Transverse colon (tissue), 4 donors: ENCODE measurements around the gene PAK2. TPM values are rescaled to one million over a fixed set of nuclear protein-coding genes. Genes with fewer than 3 reads are reported as not detected.
"Not testable (repeated sequence)": the region's sequence is repeated elsewhere in the genome, so short reads cannot be mapped to it uniquely, and the experiment has no call there.

Experiments used
- DNase-seq: peaks from one replicate; pipeline ENCODE4 v3.0.0-alpha.2; 2019
- H3K27ac ChIP-seq, 4 donors: fragments of 200-600 bp; sonication (generic); 2 replicates each; pipeline ENCODE4 v1.5.1; 2016 to 2018; ENCODE audit warnings: inconsistent platforms in 4 of 4
- H3K27me3 ChIP-seq: fragments of 200-600 bp; sonication (generic); 2 replicates; pipeline ENCODE4 v1.5.1; 2017; ENCODE audit warnings: inconsistent platforms
- H3K36me3 ChIP-seq, 4 donors: fragments of 200-600 bp; sonication (generic); 2 replicates each; pipeline ENCODE4 v1.5.1; 2017 to 2019; ENCODE audit warnings: inconsistent platforms in 4 of 4
- H3K4me1 ChIP-seq, 4 donors: fragments of 200-600 bp; sonication (generic); 2 replicates each; pipeline ENCODE4 v1.5.1; 2017 to 2020; ENCODE audit warnings: inconsistent platforms in 4 of 4
- H3K4me3 ChIP-seq, 4 donors: fragments of 200-600 bp; sonication (generic); 1 replicate in 1 of 4; 2 replicates in 3 of 4; pipeline versions ENCODE4 v1.5.1 to v1.6.1; 2017 to 2019; ENCODE audit warnings: inconsistent platforms in 4 of 4
- H3K9me3 ChIP-seq, 2 donors: fragments of 200-600 bp; sonication (generic); 2 replicates each; pipeline ENCODE4 v1.5.1; 2017 to 2019; ENCODE audit warnings: inconsistent platforms in 2 of 2
- CTCF ChIP-seq, 5 experiments: fragments of 200-600 bp in 3 of 5; fragments of 450-650 bp in 2 of 5; sonication (generic) in 3 of 5; IDR thresholded peaks; 1 replicate in 2 of 5; 2 replicates in 3 of 5; pipeline ENCODE4 v1.5.1; 2016 to 2017; ENCODE audit warnings: antibody characterized with exemption in 5 of 5, inconsistent platforms in 3 of 5, mild to moderate bottlenecking in 2 of 5, moderate library complexity in 1 of 5
- EP300 ChIP-seq: sonication (generic); formaldehyde crosslinking; IDR thresholded peaks from one replicate; pipeline ENCODE4 v1.6.1; 2017; ENCODE audit warnings: antibody characterized with exemption, low read depth
- POLR2A ChIP-seq: fragments of 450-650 bp; IDR thresholded peaks from one replicate; pipeline ENCODE4 v1.6.1; 2016; ENCODE audit warnings: antibody characterized with exemption, mild to moderate bottlenecking, moderate library complexity
- POLR2AphosphoS5 ChIP-seq, 3 donors: sonication (generic); formaldehyde crosslinking; IDR thresholded peaks; one replicate each; pipeline ENCODE4 v1.6.1; 2016; ENCODE audit warnings: antibody characterized with exemption in 3 of 3
- WGBS, 2 donors: methylation state at CpG; one replicate each; pipeline ENCODE4 v1.1.5; 2018; ENCODE audit warnings: low coverage in 1 of 2; 5-methylcytosine and 5-hydroxymethylcytosine counted together
- in situ Hi-C, 4 donors: fragments of 200-750 bp; cut with MboI; loops; one replicate each; pipeline versions ENCODE4 v1.15.0 to v1.15.1; 2017; ENCODE audit warnings: low sequenced_read_pairs in 3 of 4, low pct_ligation_motif_present in 1 of 4, low pct_unique_long_range_greater_than_20kb in 1 of 4
- intact Hi-C: fragments of 100-400 bp; cut with DNase I; formaldehyde crosslinking; loops from one replicate; pipeline ENCODE4 v1.15.1; 2023; ENCODE audit warnings: low total_unique reads
- total RNA-seq, 4 donors: library from RNA; depleted of rRNA; stranded (reverse); fragments of >200 nt; gene quantifications; one replicate each; pipeline ENCODE4 v1.1.0, GENCODE V29; 2016

The PAK2 gene
- total RNA-seq, 4 donors from 2014 or later: 16.3 to 54.5 (median 36.7) TPM

GRCh38 chr3:196842567-196843434 lies 103.1 kb downstream of the PAK2 start:
- Histone ChIP-seq H3K4me3 (no peak overlapping the region), H3K4me1 (no peaks in the 10 kb centered on the region), H3K36me3 (no peaks in the 10 kb centered on the region), H3K27ac (no peak overlapping the region), H3K9me3 (no peaks in the 10 kb centered on the region), H3K27me3 (no peaks in the 10 kb centered on the region)
- WGBS, 2 donors: 67 to 77% methylated on average over 9 to 17 of the region's 17 CpGs
- no peak for DNase-seq
- in situ Hi-C loops (loop anchor here in 1 of 4 donors (25.0 kb wide), 1 partner anchor 120 kb away; the partner anchor contains the start of gene PIGZ), intact Hi-C loops (no loop called here)
- TF ChIP-seq POLR2A (no peak), CTCF (IDR thresholded peaks at IDR 0.05) (no peak), EP300 (no peak), POLR2AphosphoS5 (IDR thresholded peaks at IDR 0.05) (no peak)

GRCh38 chr3:196843435-196844110 lies 103.9 kb downstream of the PAK2 start:
- in situ Hi-C loops: loop anchor here in 1 of 4 donors (25.0 kb wide), 1 partner anchor 119 kb away; the partner anchor contains the start of gene PIGZ
- intact Hi-C loops: loop anchor here (2.0 kb wide), 1 partner anchor 125 kb away; the partner anchor contains the start of gene PIGZ

GRCh38 chr3:196844235-196845219 lies 104.9 kb downstream of the PAK2 start:
- intact Hi-C loops: loop anchor here (2.0 kb wide), 1 partner anchor 124 kb away; the partner anchor contains the start of gene PIGZ
- DNase-seq, H3K4me3 ChIP-seq, H3K36me3 ChIP-seq, H3K4me1 ChIP-seq, H3K27me3 ChIP-seq, H3K27ac ChIP-seq, H3K9me3 ChIP-seq: not testable (repeated sequence)
- 90 to 98% methylated on average over 11 to 20 of the region's 22 CpGs for WGBS, 2 donors
- in situ Hi-C loops: loop anchor here in 1 of 4 donors (25.0 kb wide), 1 partner anchor 118 kb away; the partner anchor contains the start of gene PIGZ

More at GRCh38 chr3:196843435-196844110, 103.9 kb downstream of the PAK2 start:
- Histone ChIP-seq H3K4me3 (no peak overlapping the region), H3K27me3 (no peaks in the 10 kb centered on the region), H3K27ac (no peak overlapping the region), H3K4me1 (no peaks in the 10 kb centered on the region), H3K9me3 (no peaks in the 10 kb centered on the region), H3K36me3 (no peaks in the 10 kb centered on the region)
- WGBS, 2 donors: 83 to 84% methylated on average over 6 to 9 of the region's 9 CpGs
- no peak for TF ChIP-seq POLR2A
- no peak for TF ChIP-seq POLR2AphosphoS5 (IDR thresholded peaks at IDR 0.05)
- no peak for DNase-seq

- H3K27me3 ChIP-seq, H3K36me3 ChIP-seq, H3K9me3 ChIP-seq, H3K27ac ChIP-seq, H3K4me3 ChIP-seq, intact Hi-C loops, DNase-seq, H3K4me1 ChIP-seq: not testable (repeated sequence)
- in situ Hi-C loops: loop anchor here in 1 of 4 donors (25.0 kb wide), 1 partner anchor 114 kb away; the partner anchor contains the start of gene PIGZ
- WGBS, 2 donors: 80 to 91% methylated on average over 1 to 4 of the region's 4 CpGs
Measured at GRCh38 chr3:196848375-196848774, 108.7 kb downstream of the PAK2 start.

GRCh38 chr3:196849180-196849741 lies 109.6 kb downstream of the PAK2 start:
- H3K27ac ChIP-seq: no peak overlapping the region
- no peak overlapping the region for H3K4me3 ChIP-seq
- TF ChIP-seq EP300 (no peak), CTCF (IDR thresholded peaks at IDR 0.05) (no peak), POLR2A (no peak), POLR2AphosphoS5 (IDR thresholded peaks at IDR 0.05) (no peak)
- no peaks in the 10 kb centered on the region for H3K36me3 ChIP-seq
- intact Hi-C loops: no loop called here
- no peaks in the 10 kb centered on the region for H3K9me3 ChIP-seq
- no peak for DNase-seq
- H3K27me3 ChIP-seq: no peaks in the 10 kb centered on the region
- WGBS, 2 donors: 74 to 77% methylated on average over 6 to 11 of the region's 11 CpGs
- no peaks in the 10 kb centered on the region for H3K4me1 ChIP-seq
- in situ Hi-C loops: loop anchor here in 1 of 4 donors (25.0 kb wide), 1 partner anchor 113 kb away; the partner anchor contains the start of gene PIGZ

GRCh38 chr3:196863000-196863399 lies 123.3 kb downstream of the PAK2 start:
- DNase-seq, intact Hi-C loops, H3K4me3 ChIP-seq, H3K27ac ChIP-seq, in situ Hi-C loops, H3K9me3 ChIP-seq, H3K36me3 ChIP-seq, H3K27me3 ChIP-seq, H3K4me1 ChIP-seq: not testable (repeated sequence)
- 84 to 90% methylated on average over 7 to 8 of the region's 8 CpGs for WGBS, 2 donors
